ENCODE measurements around the gene MAP3K14. TPM values are rescaled to one million over a fixed set of nuclear protein-coding genes. Genes with fewer than 3 reads are reported as not detected.

The MAP3K14 gene
- total RNA-seq, 4 donors from 2014 or later, result 16.5 to 30.4 (median 24.7) TPM

GRCh38 chr17:45342306-45342705 is 25.5 kb upstream of the MAP3K14 start:
- no peaks in the 10 kb centered on the region for H3K9me3 ChIP-seq
- H3K4me1 ChIP-seq, result no peaks in the 10 kb centered on the region
- no peaks in the 10 kb centered on the region for H3K27me3 ChIP-seq
- H3K36me3 ChIP-seq, result no peaks in the 10 kb centered on the region
- no peak overlapping the region for H3K27ac ChIP-seq
- no peak overlapping the region for H3K4me3 ChIP-seq
- TF ChIP-seq POLR2A (IDR thresholded peaks at IDR 0.05), result no peak
- TF ChIP-seq, protein P1, sequence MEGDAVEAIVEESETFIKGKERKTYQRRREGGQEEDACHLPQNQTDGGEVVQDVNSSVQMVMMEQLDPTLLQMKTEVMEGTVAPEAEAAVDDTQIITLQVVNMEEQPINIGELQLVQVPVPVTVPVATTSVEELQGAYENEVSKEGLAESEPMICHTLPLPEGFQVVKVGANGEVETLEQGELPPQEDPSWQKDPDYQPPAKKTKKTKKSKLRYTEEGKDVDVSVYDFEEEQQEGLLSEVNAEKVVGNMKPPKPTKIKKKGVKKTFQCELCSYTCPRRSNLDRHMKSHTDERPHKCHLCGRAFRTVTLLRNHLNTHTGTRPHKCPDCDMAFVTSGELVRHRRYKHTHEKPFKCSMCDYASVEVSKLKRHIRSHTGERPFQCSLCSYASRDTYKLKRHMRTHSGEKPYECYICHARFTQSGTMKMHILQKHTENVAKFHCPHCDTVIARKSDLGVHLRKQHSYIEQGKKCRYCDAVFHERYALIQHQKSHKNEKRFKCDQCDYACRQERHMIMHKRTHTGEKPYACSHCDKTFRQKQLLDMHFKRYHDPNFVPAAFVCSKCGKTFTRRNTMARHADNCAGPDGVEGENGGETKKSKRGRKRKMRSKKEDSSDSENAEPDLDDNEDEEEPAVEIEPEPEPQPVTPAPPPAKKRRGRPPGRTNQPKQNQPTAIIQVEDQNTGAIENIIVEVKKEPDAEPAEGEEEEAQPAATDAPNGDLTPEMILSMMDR (IDR thresholded peaks at IDR 0.05), result no peak
- peak in 1 of 3 donors; percentile 40 for DNase-seq

DNA sequence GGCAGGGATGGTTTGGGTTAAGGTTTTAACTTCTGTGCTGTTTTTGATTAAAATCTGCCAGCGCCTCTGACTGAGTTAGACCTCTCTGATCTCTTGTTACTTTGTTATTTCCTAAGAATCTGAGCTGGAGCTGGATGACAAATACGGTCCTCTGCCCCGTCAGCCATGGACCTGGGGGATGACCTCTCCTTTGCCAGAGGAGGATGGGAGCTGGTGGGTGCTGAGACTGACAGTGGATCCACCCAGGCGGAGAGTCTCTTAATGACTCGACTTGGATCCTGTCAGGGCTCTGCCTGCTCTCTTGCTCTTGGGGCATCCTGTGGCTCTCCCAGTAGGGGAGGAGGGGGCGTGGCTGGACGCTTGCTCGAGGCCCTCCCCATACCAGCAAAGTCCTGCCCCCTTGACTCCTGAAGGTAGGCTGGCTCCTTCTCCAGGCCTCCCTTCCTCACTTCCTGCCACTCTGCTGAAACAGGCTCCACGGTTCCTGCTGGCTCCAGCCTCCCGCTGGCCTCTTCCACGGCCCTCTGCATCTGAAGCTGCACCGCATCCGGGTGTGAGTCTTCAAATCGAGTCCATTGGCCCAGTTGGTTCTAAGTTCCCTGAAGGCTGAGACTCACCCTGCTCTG is 24.8 kb upstream of the MAP3K14 start:
- no peak for TF ChIP-seq POLR2A (IDR thresholded peaks at IDR 0.05)
- TF ChIP-seq, protein P1 (IDR thresholded peaks at IDR 0.05), result no peak
- peak in 1 of 3 donors; percentile 50 for DNase-seq
- Histone ChIP-seq H3K27me3 (no peaks in the 10 kb centered on the region), H3K36me3 (no peaks in the 10 kb centered on the region), H3K4me1 (no peaks in the 10 kb centered on the region), H3K4me3 (no peak overlapping the region), H3K9me3 (no peaks in the 10 kb centered on the region), H3K27ac (no peak overlapping the region)

GRCh38 chr17:45339646-45340605 is 23.1 kb upstream of the MAP3K14 start:
- Histone ChIP-seq H3K9me3 (no peaks in the 10 kb centered on the region), H3K36me3 (no peaks in the 10 kb centered on the region), H3K4me3 (no peak overlapping the region), H3K27ac (no peak overlapping the region), H3K4me1 (no peaks in the 10 kb centered on the region), H3K27me3 (no peaks in the 10 kb centered on the region)
- no peak for TF ChIP-seq POLR2A (IDR thresholded peaks at IDR 0.05)
- TF ChIP-seq, protein P1 (IDR thresholded peaks at IDR 0.05), result no peak
- DNase-seq, result peak in 1 of 3 donors; percentile 17

GRCh38 chr17:45338996-45339535 is 22.2 kb upstream of the MAP3K14 start:
- TF ChIP-seq, protein P1 (IDR thresholded peaks at IDR 0.05), result no peak
- no peak for TF ChIP-seq POLR2A (IDR thresholded peaks at IDR 0.05)
- H3K27me3 ChIP-seq, result no peaks in the 10 kb centered on the region
- peaks cover 0 to under 1% (median 0%) of the 10 kb centered on the region in 4 donors for H3K4me1 ChIP-seq
- no peak overlapping the region for H3K4me3 ChIP-seq
- DNase-seq, result peak in 1 of 3 donors; percentile 23
- H3K27ac ChIP-seq, result no peak overlapping the region
- no peaks in the 10 kb centered on the region for H3K9me3 ChIP-seq
- H3K36me3 ChIP-seq, result no peaks in the 10 kb centered on the region

DNA sequence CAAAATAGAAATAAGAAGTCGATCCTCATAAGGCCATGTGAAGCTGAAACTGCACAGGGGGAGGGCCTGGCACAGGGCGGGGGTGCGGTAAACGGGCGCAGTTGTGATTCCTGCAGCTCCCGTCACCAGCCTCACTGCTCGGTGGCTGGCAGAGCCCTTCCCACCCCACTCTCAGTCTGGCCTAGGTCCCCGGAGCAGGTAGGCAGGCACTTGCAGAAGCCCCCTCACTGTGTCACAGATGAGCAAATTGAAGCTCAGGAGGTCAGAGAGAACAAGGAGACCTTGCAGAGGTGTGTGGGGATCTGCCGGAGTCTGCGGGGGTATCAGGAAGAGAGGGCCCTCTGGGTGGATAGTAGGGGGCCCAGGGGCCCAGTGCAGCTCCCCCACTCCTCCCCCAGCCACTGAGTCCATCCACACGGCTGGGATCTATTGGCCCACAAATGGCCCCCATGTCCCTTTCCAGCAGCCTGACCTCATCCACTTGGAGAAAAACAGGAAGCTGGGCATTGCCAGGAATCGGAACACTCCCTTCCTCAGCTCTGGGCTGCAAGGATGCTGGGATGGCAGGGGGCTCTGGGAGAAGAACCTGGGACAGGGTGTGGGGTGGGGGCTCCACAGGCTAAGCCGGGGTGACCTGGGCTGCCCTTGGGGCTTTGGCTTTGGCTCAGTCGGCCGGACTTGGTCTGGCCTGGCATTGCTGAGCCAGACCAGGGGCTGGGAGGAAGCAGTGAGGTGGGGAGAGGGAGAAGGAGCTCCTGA is 21.4 kb upstream of the MAP3K14 start:
- peak overlapping the region in 2 of 4 donors; percentile 35 to 41 for H3K27ac ChIP-seq

More for the DNA sequence above, 21.4 kb upstream of the MAP3K14 start:
- H3K27me3 ChIP-seq, result no peaks in the 10 kb centered on the region
- peak in 1 of 3 donors; percentile 43 for DNase-seq
- no peaks in the 10 kb centered on the region for H3K36me3 ChIP-seq
- no peak for TF ChIP-seq POLR2A (IDR thresholded peaks at IDR 0.05)
- TF ChIP-seq, protein P1 (IDR thresholded peaks at IDR 0.05), result no peak
- no peak overlapping the region for H3K4me3 ChIP-seq
- peaks cover 0 to 5% (median 1%) of the 10 kb centered on the region in 4 donors for H3K4me1 ChIP-seq
- no peaks in the 10 kb centered on the region for H3K9me3 ChIP-seq

Measured in Peyer's patch (tissue), 4 donors.